ENCODE results near the gene FARP1.

DNA sequence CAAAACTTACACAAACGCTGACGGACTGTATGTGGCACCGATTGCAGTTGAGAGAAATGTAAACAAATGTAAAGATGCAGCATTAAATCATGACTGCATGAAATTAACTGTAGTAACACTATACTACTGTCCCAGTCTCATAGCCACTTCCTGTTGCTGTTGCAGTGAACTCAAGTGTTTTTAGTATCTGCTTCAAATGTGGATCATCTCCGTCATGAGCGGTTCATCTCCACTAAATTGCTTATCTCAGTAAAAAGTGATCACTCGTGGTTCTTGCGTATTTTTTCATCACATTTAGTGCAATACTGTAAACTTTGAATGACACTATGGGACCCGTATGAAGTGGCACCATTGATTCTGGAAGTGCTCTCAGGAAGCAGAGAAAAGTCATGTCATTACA is 94.4 kb downstream of the FARP1 start:
- TF ChIP-seq, protein P1, sequence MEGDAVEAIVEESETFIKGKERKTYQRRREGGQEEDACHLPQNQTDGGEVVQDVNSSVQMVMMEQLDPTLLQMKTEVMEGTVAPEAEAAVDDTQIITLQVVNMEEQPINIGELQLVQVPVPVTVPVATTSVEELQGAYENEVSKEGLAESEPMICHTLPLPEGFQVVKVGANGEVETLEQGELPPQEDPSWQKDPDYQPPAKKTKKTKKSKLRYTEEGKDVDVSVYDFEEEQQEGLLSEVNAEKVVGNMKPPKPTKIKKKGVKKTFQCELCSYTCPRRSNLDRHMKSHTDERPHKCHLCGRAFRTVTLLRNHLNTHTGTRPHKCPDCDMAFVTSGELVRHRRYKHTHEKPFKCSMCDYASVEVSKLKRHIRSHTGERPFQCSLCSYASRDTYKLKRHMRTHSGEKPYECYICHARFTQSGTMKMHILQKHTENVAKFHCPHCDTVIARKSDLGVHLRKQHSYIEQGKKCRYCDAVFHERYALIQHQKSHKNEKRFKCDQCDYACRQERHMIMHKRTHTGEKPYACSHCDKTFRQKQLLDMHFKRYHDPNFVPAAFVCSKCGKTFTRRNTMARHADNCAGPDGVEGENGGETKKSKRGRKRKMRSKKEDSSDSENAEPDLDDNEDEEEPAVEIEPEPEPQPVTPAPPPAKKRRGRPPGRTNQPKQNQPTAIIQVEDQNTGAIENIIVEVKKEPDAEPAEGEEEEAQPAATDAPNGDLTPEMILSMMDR (IDR thresholded peaks at IDR 0.05): no peak
- TF ChIP-seq POLR2A (IDR thresholded peaks at IDR 0.05): no peak
